HFFc6 (cell line): ENCODE results near the gene OR2J2. TPM values are rescaled to one million over a fixed set of nuclear protein-coding genes. Genes with fewer than 3 reads are reported as not detected.
"Not testable (repeated sequence)": the region's sequence is repeated elsewhere in the genome, so short reads cannot be mapped to it uniquely, and the experiment has no call there.

Experiments
- DNase-seq: peaks from one replicate; pipeline ENCODE4 v3.0.0-alpha.2; 2018
- H3K27ac Mint-ChIP-seq: 2 replicates; pipeline ENCODE4 v1.8.0; 2020; ENCODE audit warnings: mild to moderate bottlenecking, mixed read lengths
- H3K27me3 Mint-ChIP-seq: 2 replicates; pipeline ENCODE4 v1.8.0; 2021; ENCODE audit warnings: mild to moderate bottlenecking, moderate library complexity, mixed read lengths; ENCODE audit not compliant: insufficient read depth
- H3K36me3 Mint-ChIP-seq: 2 replicates; pipeline ENCODE4 v1.8.0; 2021; ENCODE audit warnings: low read depth, mixed read lengths
- H3K4me1 Mint-ChIP-seq: 2 replicates; pipeline ENCODE4 v1.8.0; 2020; ENCODE audit warnings: low read depth, mixed read lengths
- H3K4me3 Mint-ChIP-seq: 2 replicates; pipeline ENCODE4 v1.8.0; 2020; ENCODE audit warnings: mild to moderate bottlenecking, moderate library complexity, mixed read lengths
- H3K9me3 Mint-ChIP-seq: 2 replicates; pipeline ENCODE4 v1.8.0; 2020; ENCODE audit warnings: mild to moderate bottlenecking, mixed read lengths
- total RNA-seq, 6 experiments: library from RNA; stranded (reverse); fragmentation: NEBNext Ultra II Directional; extraction: Animal tissue kit (Norgen Biotek cat#: 25700); gene quantifications; 2 replicates in 1 of 6; 3 replicates in 5 of 6; pipeline ENCODE4 v1.2.3, GENCODE V29; 2021
- TF ChIP-seq, protein P1 (sequence below): fragments of 200-600 bp; sonication (generic); IDR thresholded peaks from 2 replicates; pipeline ENCODE4 v1.5.0; 2021; ENCODE audit warnings: antibody characterized with exemption, mild to moderate bottlenecking

Gene OR2J2
- total RNA-seq, 6 experiments from 2014 or later = not detected

DNA sequence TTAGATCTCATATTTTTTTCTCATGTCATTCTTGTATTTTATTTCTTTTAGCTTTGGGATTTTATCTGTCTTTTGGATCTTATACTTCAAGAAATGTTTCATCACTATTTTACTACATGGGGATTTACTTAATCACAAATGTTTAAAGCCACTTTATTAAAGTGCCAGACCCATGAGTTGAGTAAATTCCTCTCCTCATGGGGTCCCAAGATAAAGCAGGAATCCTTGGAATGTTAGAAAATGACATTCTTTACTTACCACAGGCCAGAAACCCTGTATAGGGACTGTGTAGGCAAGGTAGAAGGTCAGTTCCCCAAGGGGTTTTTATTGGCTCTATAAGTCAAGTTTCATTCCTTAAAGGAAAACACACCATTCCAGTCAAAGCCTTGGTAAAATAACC is 28.4 kb upstream of the OR2J2 start:
- H3K27me3 Mint-ChIP-seq = no peaks in the 10 kb centered on the region
- no peaks in the 10 kb centered on the region for H3K4me1 Mint-ChIP-seq
- DNase-seq = no peak
- H3K36me3 Mint-ChIP-seq = no peaks in the 10 kb centered on the region
- no peak overlapping the region for H3K4me3 Mint-ChIP-seq
- peaks cover 27% of the 10 kb centered on the region for H3K9me3 Mint-ChIP-seq
- TF ChIP-seq, protein P1, sequence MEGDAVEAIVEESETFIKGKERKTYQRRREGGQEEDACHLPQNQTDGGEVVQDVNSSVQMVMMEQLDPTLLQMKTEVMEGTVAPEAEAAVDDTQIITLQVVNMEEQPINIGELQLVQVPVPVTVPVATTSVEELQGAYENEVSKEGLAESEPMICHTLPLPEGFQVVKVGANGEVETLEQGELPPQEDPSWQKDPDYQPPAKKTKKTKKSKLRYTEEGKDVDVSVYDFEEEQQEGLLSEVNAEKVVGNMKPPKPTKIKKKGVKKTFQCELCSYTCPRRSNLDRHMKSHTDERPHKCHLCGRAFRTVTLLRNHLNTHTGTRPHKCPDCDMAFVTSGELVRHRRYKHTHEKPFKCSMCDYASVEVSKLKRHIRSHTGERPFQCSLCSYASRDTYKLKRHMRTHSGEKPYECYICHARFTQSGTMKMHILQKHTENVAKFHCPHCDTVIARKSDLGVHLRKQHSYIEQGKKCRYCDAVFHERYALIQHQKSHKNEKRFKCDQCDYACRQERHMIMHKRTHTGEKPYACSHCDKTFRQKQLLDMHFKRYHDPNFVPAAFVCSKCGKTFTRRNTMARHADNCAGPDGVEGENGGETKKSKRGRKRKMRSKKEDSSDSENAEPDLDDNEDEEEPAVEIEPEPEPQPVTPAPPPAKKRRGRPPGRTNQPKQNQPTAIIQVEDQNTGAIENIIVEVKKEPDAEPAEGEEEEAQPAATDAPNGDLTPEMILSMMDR = no peak
- no peak overlapping the region for H3K27ac Mint-ChIP-seq

DNA sequence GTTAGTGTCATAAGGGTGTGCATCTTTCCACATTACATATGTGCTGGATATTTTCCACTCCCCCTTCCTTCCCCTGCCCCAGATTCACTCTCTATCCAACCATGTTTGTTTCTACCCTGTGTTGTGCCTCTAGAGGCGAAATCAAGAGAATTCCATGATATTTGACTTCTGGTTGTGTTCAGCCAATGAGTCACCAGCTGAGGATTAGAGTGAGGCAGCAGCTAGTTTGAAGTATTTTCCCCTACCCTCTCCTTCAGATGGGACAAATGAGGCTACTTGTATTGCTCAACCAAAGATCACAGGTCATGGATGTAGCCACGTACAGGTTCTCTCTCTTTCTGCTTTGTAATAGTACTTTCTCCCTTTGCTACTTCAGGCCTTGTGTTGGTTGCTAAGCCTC is 24.5 kb upstream of the OR2J2 start:
- TF ChIP-seq, protein P1 = no peak
- DNase-seq = no peak
- Mint-ChIP-seq H3K36me3 (no peaks in the 10 kb centered on the region), H3K4me3 (no peak overlapping the region), H3K9me3 (peaks cover 32% of the 10 kb centered on the region), H3K4me1 (no peaks in the 10 kb centered on the region), H3K27me3 (no peaks in the 10 kb centered on the region), H3K27ac (no peak overlapping the region)

DNA sequence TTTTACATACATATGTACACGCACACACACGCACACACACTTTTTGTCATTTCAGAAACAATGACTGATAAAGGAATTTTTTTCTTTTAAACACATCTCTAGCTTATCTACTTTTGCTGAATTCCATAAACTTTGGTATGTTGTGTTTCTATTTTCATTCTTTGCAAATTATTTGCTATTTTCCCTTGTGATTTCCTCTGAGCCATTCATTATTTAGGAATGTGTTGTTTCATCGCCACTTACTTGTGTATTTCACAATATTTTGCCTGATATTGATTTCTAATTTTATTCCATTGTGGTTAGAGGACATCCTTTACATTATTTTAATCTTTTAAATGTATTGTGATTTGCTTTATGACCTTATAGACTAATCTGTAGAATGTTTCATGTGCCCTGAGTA is 23.6 kb upstream of the OR2J2 start:
- no peaks in the 10 kb centered on the region for H3K36me3 Mint-ChIP-seq
- no peak overlapping the region for H3K27ac Mint-ChIP-seq
- TF ChIP-seq, protein P1 = no peak
- H3K4me3 Mint-ChIP-seq = no peak overlapping the region
- peaks cover 35% of the 10 kb centered on the region for H3K9me3 Mint-ChIP-seq
- DNase-seq = no peak
- H3K27me3 Mint-ChIP-seq = no peaks in the 10 kb centered on the region
- H3K4me1 Mint-ChIP-seq = no peaks in the 10 kb centered on the region

DNA sequence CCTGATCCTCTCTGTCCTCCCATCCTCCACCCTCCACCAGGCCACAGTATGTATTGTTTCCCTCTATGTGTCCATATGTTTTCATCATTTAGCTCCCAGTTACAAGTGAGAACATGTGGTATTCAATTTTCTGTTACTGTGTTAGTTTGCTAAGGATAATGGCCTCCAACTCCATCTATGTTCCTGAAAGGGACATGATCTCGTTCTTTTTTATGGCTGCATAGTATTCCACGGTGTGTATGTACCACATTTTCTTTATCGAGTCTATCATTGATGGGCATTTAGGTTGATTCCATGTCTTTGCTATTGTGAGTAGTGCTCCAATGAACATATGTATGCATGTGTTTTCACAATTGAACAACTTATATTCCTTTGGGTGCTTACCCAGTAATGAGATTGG is 21.3 kb upstream of the OR2J2 start:
- DNase-seq, H3K27me3 Mint-ChIP-seq, H3K4me3 Mint-ChIP-seq, H3K4me1 Mint-ChIP-seq, H3K36me3 Mint-ChIP-seq, H3K27ac Mint-ChIP-seq: not testable (repeated sequence)
- H3K9me3 Mint-ChIP-seq = peaks cover 31% of the 10 kb centered on the region

DNA sequence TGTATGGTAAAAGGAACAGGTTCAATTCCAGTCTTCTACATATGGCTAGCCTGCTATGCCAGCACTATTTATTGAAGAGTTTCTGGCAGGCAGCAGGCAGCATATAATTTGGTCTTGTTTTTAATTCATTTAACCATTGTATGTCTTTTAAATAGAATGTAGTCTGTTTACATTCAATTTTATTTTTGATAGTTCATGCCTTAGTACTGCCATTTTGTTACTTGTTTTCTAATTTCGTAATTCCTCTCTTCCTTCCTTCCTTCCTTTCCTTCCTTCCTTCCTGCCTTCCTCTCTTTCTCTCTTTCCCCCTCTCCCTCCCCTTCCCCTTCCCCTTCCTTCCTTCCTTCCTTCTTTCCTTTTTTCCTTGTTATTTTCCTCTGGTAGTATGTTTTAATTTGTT is 17.6 kb upstream of the OR2J2 start:
- Mint-ChIP-seq H3K4me1 (no peaks in the 10 kb centered on the region), H3K27ac (no peak overlapping the region), H3K27me3 (no peaks in the 10 kb centered on the region), H3K4me3 (no peak overlapping the region), H3K36me3 (no peaks in the 10 kb centered on the region), H3K9me3 (peaks cover 42% of the 10 kb centered on the region)
- TF ChIP-seq, protein P1 = no peak
- no peak for DNase-seq

DNA sequence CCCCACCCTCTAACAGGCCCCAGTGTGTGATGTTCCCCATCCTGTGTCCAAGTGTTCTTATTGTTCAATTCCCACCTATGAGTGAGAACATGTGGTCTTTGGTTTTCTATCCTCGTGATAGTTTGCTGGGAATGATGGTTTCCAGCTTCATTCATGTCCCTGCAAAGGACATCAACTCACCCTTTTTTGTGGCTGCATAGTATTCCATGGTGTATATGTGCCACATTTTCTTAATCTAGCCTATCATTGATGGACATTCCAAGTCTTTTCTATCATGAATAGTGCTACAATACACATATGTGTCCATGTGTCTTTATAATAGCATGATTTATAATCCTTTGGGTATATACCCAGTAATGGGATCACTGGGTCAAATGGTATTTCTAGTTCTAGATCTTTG is 15.5 kb upstream of the OR2J2 start:
- H3K27me3 Mint-ChIP-seq, H3K27ac Mint-ChIP-seq, DNase-seq, H3K4me3 Mint-ChIP-seq, H3K4me1 Mint-ChIP-seq, H3K36me3 Mint-ChIP-seq: not testable (repeated sequence)
- H3K9me3 Mint-ChIP-seq = peaks cover 34% of the 10 kb centered on the region

DNA sequence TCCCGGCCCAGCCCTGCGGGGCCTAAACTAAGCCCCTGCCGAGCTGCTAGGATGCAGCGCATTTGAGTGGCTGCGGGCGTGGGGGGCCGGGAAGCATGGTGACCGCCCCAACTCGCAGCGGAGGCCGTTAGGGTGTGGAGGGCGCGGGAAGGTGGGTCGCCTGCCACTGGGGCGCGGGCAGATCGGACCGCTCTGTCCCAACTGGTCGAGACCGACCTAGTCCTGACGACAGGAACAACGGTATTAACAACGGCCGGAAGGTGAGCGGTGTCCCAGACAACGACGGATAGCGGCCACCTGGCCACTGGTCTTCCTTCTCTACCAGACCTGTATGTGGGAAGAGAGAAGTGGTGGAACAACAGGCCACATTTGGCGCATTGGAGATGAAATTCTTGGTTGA is 10.8 kb upstream of the OR2J2 start:
- not testable (repeated sequence) for H3K36me3 Mint-ChIP-seq, H3K4me1 Mint-ChIP-seq
- peaks cover 55% of the 10 kb centered on the region for H3K9me3 Mint-ChIP-seq

DNA sequence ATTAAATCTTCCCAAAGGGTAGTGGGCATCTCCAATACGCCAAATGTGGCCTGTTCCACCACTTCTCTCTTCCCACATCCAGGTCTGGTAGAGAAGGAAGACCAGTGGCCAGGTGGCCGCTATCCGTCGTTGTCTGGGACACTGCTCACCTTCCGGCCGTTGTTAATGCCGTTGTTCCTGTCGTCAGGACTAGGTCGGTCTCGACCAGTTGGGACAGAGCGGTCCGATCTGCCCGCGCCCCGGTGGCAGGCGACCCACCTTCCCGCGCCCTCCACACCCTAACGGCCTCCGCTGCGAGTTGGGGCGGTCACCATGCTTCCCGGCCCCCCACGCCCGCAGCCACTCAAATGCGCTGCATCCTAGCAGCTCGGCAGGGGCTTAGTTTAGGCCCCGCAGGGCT is 5.1 kb upstream of the OR2J2 start:
- not testable (repeated sequence) for H3K4me3 Mint-ChIP-seq, DNase-seq, H3K4me1 Mint-ChIP-seq, H3K27me3 Mint-ChIP-seq, H3K27ac Mint-ChIP-seq, H3K36me3 Mint-ChIP-seq
- H3K9me3 Mint-ChIP-seq = peaks cover 57% of the 10 kb centered on the region

More for the DNA sequence above, 10.8 kb upstream of the OR2J2 start:
- not testable (repeated sequence) for H3K27me3 Mint-ChIP-seq, H3K27ac Mint-ChIP-seq, DNase-seq, H3K4me3 Mint-ChIP-seq
